ENCODE data around the gene TXNDC15.

DNA sequence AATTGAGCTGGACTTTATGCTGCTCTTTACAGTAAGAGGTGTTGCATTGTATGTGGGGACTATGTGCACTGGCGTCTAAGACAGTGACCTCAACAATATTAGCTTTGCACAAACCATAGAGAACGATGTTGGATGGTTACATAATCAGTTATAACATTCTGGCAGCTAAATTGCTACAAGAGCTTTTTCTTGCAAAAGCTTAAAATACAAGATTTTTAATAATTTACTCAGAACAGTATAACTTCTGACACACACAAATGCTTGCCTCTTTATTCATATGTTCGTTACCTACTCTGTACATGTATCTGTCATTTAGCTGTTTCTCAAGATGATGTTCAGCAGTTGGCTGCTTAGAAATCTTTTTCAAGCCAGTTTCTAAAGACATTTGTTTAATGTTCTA, 16.8 kb upstream of the TXNDC15 start:
- TF ChIP-seq, protein P1, sequence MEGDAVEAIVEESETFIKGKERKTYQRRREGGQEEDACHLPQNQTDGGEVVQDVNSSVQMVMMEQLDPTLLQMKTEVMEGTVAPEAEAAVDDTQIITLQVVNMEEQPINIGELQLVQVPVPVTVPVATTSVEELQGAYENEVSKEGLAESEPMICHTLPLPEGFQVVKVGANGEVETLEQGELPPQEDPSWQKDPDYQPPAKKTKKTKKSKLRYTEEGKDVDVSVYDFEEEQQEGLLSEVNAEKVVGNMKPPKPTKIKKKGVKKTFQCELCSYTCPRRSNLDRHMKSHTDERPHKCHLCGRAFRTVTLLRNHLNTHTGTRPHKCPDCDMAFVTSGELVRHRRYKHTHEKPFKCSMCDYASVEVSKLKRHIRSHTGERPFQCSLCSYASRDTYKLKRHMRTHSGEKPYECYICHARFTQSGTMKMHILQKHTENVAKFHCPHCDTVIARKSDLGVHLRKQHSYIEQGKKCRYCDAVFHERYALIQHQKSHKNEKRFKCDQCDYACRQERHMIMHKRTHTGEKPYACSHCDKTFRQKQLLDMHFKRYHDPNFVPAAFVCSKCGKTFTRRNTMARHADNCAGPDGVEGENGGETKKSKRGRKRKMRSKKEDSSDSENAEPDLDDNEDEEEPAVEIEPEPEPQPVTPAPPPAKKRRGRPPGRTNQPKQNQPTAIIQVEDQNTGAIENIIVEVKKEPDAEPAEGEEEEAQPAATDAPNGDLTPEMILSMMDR (IDR thresholded peaks at IDR 0.05): no peak
- TF ChIP-seq, protein P2, sequence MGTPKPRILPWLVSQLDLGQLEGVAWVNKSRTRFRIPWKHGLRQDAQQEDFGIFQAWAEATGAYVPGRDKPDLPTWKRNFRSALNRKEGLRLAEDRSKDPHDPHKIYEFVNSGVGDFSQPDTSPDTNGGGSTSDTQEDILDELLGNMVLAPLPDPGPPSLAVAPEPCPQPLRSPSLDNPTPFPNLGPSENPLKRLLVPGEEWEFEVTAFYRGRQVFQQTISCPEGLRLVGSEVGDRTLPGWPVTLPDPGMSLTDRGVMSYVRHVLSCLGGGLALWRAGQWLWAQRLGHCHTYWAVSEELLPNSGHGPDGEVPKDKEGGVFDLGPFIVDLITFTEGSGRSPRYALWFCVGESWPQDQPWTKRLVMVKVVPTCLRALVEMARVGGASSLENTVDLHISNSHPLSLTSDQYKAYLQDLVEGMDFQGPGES (IDR thresholded peaks at IDR 0.05; ENCODE audit: low read depth, low read length): no peak
- no peak for TF ChIP-seq POLR2AphosphoS5 (IDR thresholded peaks at IDR 0.05; ENCODE audit: low read depth, low read length)
- no peak for TF ChIP-seq EP300 (IDR thresholded peaks at IDR 0.05; ENCODE audit: borderline replicate concordance in 1 of 2, low read depth in 1 of 2, low read length in 1 of 2)
- TF ChIP-seq RFX5 (IDR thresholded peaks at IDR 0.05; ENCODE audit: low read length): no peak
- no peak for TF ChIP-seq RCOR1 (IDR thresholded peaks at IDR 0.05; ENCODE audit: low read length)
- TF ChIP-seq YY1 (IDR thresholded peaks at IDR 0.05; ENCODE audit: low read depth): no peak
- TF ChIP-seq CHD2 (IDR thresholded peaks at IDR 0.05; ENCODE audit: low read length, partially characterized antibody): no peak
- TF ChIP-seq, protein P3, sequence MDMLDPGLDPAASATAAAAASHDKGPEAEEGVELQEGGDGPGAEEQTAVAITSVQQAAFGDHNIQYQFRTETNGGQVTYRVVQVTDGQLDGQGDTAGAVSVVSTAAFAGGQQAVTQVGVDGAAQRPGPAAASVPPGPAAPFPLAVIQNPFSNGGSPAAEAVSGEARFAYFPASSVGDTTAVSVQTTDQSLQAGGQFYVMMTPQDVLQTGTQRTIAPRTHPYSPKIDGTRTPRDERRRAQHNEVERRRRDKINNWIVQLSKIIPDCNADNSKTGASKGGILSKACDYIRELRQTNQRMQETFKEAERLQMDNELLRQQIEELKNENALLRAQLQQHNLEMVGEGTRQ (IDR thresholded peaks at IDR 0.05; ENCODE audit: borderline replicate concordance, low read depth, low read length): no peak
- TF ChIP-seq EZH2phosphoT487 (IDR thresholded peaks at IDR 0.05; ENCODE audit: borderline replicate concordance, low read depth): no peak
- no peak for TF ChIP-seq SIN3A (IDR thresholded peaks at IDR 0.05; ENCODE audit: borderline replicate concordance, low read depth, low read length)
- no peak for TF ChIP-seq JUND (IDR thresholded peaks at IDR 0.05)
- TF ChIP-seq FOXM1 (IDR thresholded peaks at IDR 0.05; ENCODE audit: low read depth): no peak

Measured in SK-N-SH (cell line).